Esophagus squamous epithelium (tissue), 4 donors: Measurements from ENCODE around the gene SERTAD3.

Experiments
- CTCF ChIP-seq, 6 experiments: fragments of 450-650 bp in 4 of 6; fragments of 200-600 bp in 2 of 6; sonication (generic) in 2 of 6; IDR thresholded peaks; one replicate each; pipeline ENCODE4 v1.5.1; 2016 to 2019; ENCODE audit warnings: antibody characterized with exemption in 6 of 6, mild to moderate bottlenecking in 4 of 6, moderate library complexity in 4 of 6
- POLR2A ChIP-seq, 4 donors: fragments of 450-650 bp; IDR thresholded peaks; one replicate each; pipeline ENCODE4 v1.6.1; 2017; ENCODE audit warnings: antibody characterized with exemption in 4 of 4, mild to moderate bottlenecking in 4 of 4, moderate library complexity in 3 of 4

- no peak for TF ChIP-seq POLR2A (IDR thresholded peaks at IDR 0.05)
- no peak for TF ChIP-seq CTCF (IDR thresholded peaks at IDR 0.05)
Measured at GRCh38 chr19:40420451-40420765, 23.7 kb downstream of the SERTAD3 start.
